Thymus (tissue), 11 donors: Measurements from ENCODE around the gene FGFR2. TPM values are rescaled to one million over a fixed set of nuclear protein-coding genes. Genes with fewer than 3 reads are reported as not detected.
A peak's percentile ranks its signal among the peaks of the same experiment; 100 is the strongest.
"Not testable (repeated sequence)": the region's sequence is repeated elsewhere in the genome, so short reads cannot be mapped to it uniquely, and the experiment has no call there.

Experiments
- DNase-seq, 9 donors: peaks; one replicate each; pipeline ENCODE4 v3.0.0-alpha.2; 2013; ENCODE audit warnings: low spot score in 9 of 9, low read depth in 6 of 9, missing footprints in 1 of 9
- H3K27ac ChIP-seq, 2 donors: one replicate each; pipeline ENCODE4 v1.5.1; 2013; ENCODE audit warnings: control low read depth in 1 of 2, low read depth in 1 of 2, low read length in 1 of 2, mild to moderate bottlenecking in 1 of 2, moderate library complexity in 1 of 2
- H3K27me3 ChIP-seq, 2 donors: one replicate each; pipeline ENCODE4 v1.5.1; 2013; ENCODE audit warnings: low read length in 1 of 2; ENCODE audit not compliant: control insufficient read depth in 2 of 2, insufficient read depth in 1 of 2
- H3K36me3 ChIP-seq, 2 donors: one replicate each; pipeline ENCODE4 v1.5.1; 2013; ENCODE audit warnings: low read length in 1 of 2, mild to moderate bottlenecking in 1 of 2, moderate library complexity in 1 of 2; ENCODE audit not compliant: control insufficient read depth in 2 of 2, insufficient read depth in 2 of 2
- H3K4me1 ChIP-seq, 2 donors: one replicate each; pipeline ENCODE4 v1.5.1; 2013; ENCODE audit warnings: low read length in 2 of 2; ENCODE audit not compliant: control insufficient read depth in 2 of 2, insufficient read depth in 2 of 2
- H3K4me3 ChIP-seq, 2 donors: one replicate each; pipeline ENCODE4 v1.5.1; 2013; ENCODE audit warnings: low read length in 2 of 2, control low read depth in 1 of 2, mild to moderate bottlenecking in 1 of 2
- H3K9me3 ChIP-seq, 2 donors: one replicate each; pipeline ENCODE4 v1.5.1; 2013; ENCODE audit warnings: low read length in 1 of 2, mild to moderate bottlenecking in 1 of 2; ENCODE audit not compliant: control insufficient read depth in 2 of 2, insufficient read depth in 1 of 2
- WGBS: extraction: QIAGEN DNeasy Blood & Tissue Kit; methylation state at CpG from one replicate; pipeline ENCODE4 v1.1.7; 2013; 5-methylcytosine and 5-hydroxymethylcytosine counted together
- polyA plus RNA-seq: library from polyadenylated mRNA; stranded (reverse); fragments of 200-250 nt; gene quantifications from one replicate; pipeline ENCODE4 v1.2.3, GENCODE V29; 2013
- total RNA-seq: library from RNA; stranded (reverse); fragments of 120-200 nt; gene quantifications from one replicate; pipeline ENCODE4 v1.2.4, GENCODE V29; 2013
- donor health status: healthy.

FGFR2 gene
- total and polyA plus RNA-seq, 2 donors: 13.3 to 26.2 TPM

DNA sequence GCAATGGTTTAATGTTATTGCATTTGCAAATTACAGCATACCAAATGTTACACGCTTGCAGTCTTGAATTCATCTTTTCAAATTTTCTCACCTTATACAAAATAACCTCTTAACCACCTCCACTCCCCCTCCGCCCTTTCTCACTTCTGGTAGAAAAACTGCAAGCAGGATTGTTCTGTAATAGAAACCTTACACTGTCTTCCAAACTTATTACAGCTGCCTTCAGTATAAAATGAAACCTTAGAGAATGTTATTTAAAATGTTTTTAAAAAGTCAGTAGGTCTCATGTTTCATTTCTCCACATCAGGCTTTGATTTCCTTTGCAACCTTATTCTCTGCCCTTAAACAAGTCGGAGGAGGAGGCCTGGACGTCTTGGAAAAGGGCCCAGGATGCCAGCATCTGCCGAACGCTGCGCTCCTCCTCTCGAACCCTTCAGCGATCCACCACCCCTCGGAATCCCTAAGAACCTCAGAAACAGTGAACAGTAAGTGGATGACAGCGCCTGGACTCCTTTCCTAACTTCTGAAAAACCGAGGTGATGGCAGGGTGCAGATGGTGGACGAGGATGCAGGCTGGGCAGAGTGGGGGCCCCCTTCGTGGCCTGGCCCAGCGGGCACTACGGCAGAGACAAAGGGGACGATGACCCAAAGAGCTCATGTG lies 74.0 kb downstream of the FGFR2 start:
- Histone ChIP-seq H3K27ac (peak overlapping the region; percentile 33 to 51), H3K36me3 (no peaks in the 10 kb centered on the region), H3K27me3 (no peaks in the 10 kb centered on the region), H3K4me3 (no peak overlapping the region), H3K9me3 (no peaks in the 10 kb centered on the region), H3K4me1 (peaks cover 0 to 7% of the 10 kb centered on the region in 2 donors)
- no peak for DNase-seq
- WGBS: 92% methylated on average over 17 of the region's 17 CpGs

DNA sequence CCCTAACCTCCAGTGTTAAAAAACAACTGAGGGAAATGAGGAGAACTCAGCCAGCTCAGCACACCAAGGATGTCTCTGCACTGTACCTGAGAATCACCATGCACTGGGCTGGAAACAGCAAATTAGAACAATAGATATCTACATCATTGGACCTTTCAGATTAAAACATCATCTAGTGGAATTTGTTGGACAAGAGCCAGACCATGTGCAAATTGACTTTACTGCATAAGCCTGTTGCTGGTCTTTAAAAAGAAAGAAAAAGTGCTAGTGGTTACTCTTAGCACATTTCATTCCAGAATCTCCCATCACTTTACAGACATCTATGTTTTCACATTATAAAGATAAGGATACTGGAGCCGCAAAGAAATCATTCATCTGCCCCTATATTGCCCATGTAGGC lies 75.4 kb downstream of the FGFR2 start:
- H3K27ac ChIP-seq: no peak overlapping the region
- no peaks in the 10 kb centered on the region for H3K9me3 ChIP-seq
- peaks cover 0 to 7% of the 10 kb centered on the region in 2 donors for H3K4me1 ChIP-seq
- no peak overlapping the region for H3K4me3 ChIP-seq
- 96% methylated on average over 1 of the region's 1 CpG for WGBS
- no peaks in the 10 kb centered on the region for H3K27me3 ChIP-seq
- no peak for DNase-seq
- H3K36me3 ChIP-seq: no peaks in the 10 kb centered on the region

DNA sequence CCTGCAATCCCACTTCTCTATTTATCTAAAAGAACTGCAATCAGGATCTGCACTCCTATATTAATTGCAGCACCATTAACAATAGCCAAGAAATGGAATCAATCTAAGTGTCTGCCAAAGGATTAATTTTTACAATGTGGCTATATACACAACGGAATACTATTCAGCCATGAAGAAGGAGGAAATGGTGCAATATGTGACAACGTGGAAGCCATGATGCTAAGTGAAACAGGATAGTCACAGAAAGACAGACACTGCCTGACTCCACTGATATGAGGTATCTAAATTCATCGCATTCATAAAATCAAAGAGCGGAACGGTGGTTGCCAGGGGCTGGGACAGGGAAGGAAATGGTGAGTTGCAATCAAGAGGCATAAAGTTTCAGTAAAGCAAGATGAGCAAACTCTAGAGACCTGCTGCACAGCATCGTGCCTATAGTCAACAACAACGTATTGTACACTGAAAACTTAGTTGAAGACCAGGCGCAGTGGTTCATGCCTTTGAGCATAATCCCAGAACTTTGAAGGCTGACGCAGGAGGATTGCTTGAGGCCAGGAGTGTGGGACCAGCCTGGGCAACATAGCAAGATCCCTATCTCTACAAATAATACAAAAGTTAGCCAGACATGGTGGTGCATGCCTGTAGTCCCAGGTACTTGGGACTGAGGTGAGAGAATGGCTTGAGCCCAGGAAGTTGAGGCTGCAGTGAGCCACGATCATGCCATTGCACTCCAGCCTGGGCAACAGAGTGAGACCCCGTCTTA lies 76.3 kb downstream of the FGFR2 start:
- Histone ChIP-seq H3K9me3 (no peaks in the 10 kb centered on the region), H3K27ac (no peak overlapping the region), H3K36me3 (no peaks in the 10 kb centered on the region)

DNA sequence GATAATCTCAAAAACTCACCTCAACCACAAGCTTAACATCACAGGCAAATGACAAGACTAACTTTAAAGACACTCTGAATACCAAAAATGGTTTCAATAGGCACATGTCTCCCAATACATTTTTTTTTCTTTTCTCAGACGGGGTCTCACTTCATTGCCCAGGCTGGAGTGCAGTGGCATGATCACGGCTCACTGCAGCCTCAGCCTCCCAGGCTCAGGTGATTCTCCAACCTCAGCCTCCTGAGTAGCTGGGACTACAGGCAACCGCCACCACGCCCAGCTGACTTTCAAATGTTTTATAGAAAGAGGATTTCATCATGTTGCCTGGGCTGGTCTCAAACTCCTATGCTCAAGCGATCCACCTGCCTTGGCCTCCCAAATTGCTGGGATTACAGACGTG lies 77.7 kb downstream of the FGFR2 start:
- DNase-seq, H3K9me3 ChIP-seq, H3K27ac ChIP-seq, H3K4me1 ChIP-seq, H3K4me3 ChIP-seq, H3K36me3 ChIP-seq, H3K27me3 ChIP-seq: not testable (repeated sequence)
- 96% methylated on average over 6 of the region's 6 CpGs for WGBS

More for the DNA sequence above, 76.3 kb downstream of the FGFR2 start:
- Histone ChIP-seq H3K4me1 (peaks cover 0 to 7% of the 10 kb centered on the region in 2 donors), H3K4me3 (no peak overlapping the region), H3K27me3 (no peaks in the 10 kb centered on the region)
- 85% methylated on average over 11 of the region's 11 CpGs for WGBS
- DNase-seq: no peak

DNA sequence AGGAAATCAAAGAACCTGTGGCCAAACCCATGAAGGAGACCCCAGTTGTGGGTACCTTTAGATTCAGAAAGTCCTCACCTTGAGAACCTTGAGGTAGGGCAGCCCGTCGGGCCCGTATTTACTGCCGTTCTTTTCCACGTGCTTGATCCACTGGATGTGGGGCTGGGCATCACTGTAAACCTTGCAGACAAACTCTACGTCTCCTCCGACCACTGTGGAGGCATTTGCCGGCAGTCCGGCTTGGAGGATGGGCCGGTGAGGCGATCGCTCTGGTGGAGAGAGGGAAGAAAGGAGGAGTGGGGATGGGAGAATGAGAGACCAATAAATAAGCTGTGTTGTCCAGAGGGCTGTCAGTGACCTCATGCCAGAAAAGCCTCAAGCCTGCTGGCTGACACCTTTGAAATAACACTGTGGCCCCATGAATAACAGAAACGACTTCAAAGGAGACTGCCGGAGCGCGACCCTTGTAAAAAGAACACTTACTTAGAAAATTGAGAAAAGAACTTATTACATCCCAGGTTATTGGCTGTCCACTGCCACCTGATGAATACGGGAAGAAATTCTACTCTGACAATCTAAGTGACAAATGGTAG lies 78.2 kb downstream of the FGFR2 start:
- H3K36me3 ChIP-seq: no peaks in the 10 kb centered on the region
- H3K4me1 ChIP-seq: peaks cover 0 to 2% of the 10 kb centered on the region in 2 donors
- WGBS: 87% methylated on average over 17 of the region's 17 CpGs
- no peak overlapping the region for H3K27ac ChIP-seq
- H3K9me3 ChIP-seq: no peaks in the 10 kb centered on the region
- no peak overlapping the region for H3K4me3 ChIP-seq
- no peaks in the 10 kb centered on the region for H3K27me3 ChIP-seq
- DNase-seq: no peak

DNA sequence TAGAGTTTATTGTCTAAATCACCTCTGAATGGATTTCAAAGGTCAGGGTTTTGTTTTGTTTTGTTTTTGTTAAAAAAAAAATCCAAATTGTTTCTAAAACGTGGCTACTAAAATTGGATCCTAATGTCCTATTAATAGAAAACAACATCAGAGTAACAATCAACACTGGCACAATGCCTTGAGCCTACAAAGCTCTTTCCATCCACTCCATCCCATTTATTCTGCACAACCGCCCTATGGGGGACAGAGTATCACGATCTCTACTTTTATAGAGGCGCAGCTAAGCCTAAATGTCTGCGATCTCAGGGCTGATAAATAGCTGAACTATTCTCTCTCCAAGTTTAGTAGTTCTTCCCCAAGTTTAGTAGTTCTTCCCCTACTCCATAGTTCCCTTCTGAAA lies 78.8 kb downstream of the FGFR2 start:
- no peak overlapping the region for H3K27ac ChIP-seq

DNA sequence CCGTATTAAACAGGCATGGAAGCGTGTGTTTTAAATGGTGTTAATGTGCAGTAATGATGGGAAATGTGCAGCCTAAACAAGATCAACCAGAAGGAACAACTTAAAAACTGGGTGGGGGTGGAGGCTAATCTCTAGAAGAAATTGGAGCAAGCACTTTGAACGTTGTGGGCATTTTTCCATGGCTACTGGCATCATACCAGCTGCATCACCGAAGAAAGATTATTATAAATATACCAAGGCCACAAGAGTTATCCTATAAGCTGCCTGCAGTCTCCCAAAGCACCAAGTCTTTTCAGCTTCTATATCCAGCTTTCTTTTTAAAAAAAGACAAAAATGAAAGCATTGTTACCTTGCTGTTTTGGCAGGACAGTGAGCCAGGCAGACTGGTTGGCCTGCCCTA lies 79.9 kb downstream of the FGFR2 start:
- H3K4me3 ChIP-seq: no peak overlapping the region
- H3K27ac ChIP-seq: no peak overlapping the region
- WGBS: 92% methylated on average over 4 of the region's 4 CpGs
- no peaks in the 10 kb centered on the region for H3K27me3 ChIP-seq
- H3K36me3 ChIP-seq: no peaks in the 10 kb centered on the region
- no peaks in the 10 kb centered on the region for H3K9me3 ChIP-seq
- DNase-seq: no peak
- no peaks in the 10 kb centered on the region for H3K4me1 ChIP-seq

More for the DNA sequence above, 78.8 kb downstream of the FGFR2 start:
- Histone ChIP-seq H3K9me3 (no peaks in the 10 kb centered on the region), H3K4me3 (no peak overlapping the region), H3K27me3 (no peaks in the 10 kb centered on the region), H3K4me1 (no peaks in the 10 kb centered on the region), H3K36me3 (no peaks in the 10 kb centered on the region)
- DNase-seq: no peak
- 73% methylated on average over 5 of the region's 5 CpGs for WGBS

DNA sequence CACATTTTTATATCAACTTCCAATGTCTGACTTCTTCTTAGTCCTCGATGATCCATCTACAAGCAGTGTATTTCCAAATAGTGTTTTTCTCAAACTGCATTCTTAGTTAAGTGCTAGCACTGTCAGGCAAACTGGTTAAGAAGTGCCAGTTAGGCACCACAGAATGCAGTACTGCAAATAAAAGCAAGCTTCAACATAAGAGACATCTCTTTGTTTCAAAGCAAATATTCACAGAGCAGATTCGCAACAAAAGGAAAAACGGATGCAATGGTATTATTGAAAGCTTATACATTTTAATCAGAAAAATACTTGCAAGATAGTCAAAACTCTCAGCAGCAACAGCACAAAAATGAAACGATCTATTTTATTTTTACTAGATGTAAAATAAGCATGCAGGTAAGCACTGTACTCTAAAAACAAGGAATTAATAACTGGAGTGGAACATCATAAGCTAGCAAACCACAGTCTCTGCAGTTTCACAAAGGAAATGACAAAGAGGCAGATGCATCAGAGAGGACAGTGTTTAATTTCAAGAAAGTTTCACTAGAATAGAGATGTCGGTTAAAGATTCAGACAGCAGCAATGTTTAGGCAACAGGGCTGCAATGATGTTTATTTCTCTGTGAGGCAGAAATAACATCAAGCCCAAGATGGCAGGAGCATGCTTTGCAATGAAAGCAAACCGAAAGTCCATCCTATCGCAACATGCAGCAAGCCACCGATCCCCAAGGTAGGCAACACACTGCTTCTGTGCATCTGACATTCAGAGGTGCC lies 82.0 kb downstream of the FGFR2 start:
- 79% methylated on average over 8 of the region's 8 CpGs for WGBS

More for the DNA sequence above, 82.0 kb downstream of the FGFR2 start:
- H3K36me3 ChIP-seq: no peaks in the 10 kb centered on the region
- H3K27me3 ChIP-seq: no peaks in the 10 kb centered on the region
- H3K4me1 ChIP-seq: no peaks in the 10 kb centered on the region
- DNase-seq: no peak
- no peak overlapping the region for H3K4me3 ChIP-seq
- H3K27ac ChIP-seq: no peak overlapping the region
- H3K9me3 ChIP-seq: no peaks in the 10 kb centered on the region
